Measurements from ENCODE around the gene STK33. TPM values are rescaled to one million over a fixed set of nuclear protein-coding genes. Genes with fewer than 3 reads are reported as not detected.
A peak's percentile ranks its signal among the peaks of the same experiment; 100 is the strongest.

STK33 gene
- total RNA-seq, 1 donor from 2014 or later = 23.9 TPM

DNA sequence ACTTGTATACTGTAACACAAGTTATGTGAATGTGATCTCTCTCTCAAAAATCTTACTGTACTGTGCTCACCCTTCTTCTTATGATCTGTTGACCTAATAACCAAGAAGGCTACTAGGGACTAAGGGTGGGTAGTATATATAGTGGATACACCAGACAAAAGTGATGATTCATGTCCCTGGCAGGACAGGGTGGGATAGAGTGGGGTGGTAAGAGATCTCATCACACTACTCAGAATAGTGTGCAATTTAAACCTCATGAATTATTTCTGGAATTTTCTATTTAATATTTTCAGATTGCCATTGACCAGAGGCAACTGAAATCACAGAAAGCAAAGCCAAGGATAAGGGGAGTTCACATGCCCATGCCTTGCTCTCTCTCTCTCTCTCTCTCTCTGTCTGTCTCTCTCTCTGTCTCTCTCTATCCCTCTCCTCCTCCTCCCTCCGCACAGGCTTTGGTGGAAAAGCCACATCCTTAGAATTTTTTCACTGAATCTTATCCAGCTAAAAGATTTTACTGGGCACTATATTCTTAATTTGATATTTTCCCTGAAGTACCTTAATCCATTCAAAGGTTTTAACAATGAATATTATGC lies 12.0 kb upstream of the STK33 start:
- no peak for DNase-seq (ENCODE audit: missing footprints)
- intact Hi-C loops (cut with DNase I) = no loop called here

GRCh38 chr11:8604078-8604723 lies 10.2 kb upstream of the STK33 start:
- ATAC-seq (peak; percentile 80), DNase-seq (ENCODE audit: missing footprints) (no peak)
- intact Hi-C loops (cut with DNase I) = no loop called here

More for the DNA sequence above, 12.0 kb upstream of the STK33 start:
- no peak for ATAC-seq

- DNase-seq (ENCODE audit: missing footprints) = no peak
- intact Hi-C loops (cut with DNase I) = no loop called here
- ATAC-seq = no peak
Observed at GRCh38 chr11:8603696-8604077, 9.7 kb upstream of the STK33 start.

- intact Hi-C loops (cut with DNase I) = no loop called here
- ATAC-seq = no peak
- DNase-seq (ENCODE audit: missing footprints) = no peak
Observed at GRCh38 chr11:8601376-8602133, 7.5 kb upstream of the STK33 start.

GRCh38 chr11:8598506-8598905 lies 4.5 kb upstream of the STK33 start:
- no peak for DNase-seq (ENCODE audit: missing footprints)
- intact Hi-C loops (cut with DNase I) = no loop called here
- no peak for ATAC-seq

DNA sequence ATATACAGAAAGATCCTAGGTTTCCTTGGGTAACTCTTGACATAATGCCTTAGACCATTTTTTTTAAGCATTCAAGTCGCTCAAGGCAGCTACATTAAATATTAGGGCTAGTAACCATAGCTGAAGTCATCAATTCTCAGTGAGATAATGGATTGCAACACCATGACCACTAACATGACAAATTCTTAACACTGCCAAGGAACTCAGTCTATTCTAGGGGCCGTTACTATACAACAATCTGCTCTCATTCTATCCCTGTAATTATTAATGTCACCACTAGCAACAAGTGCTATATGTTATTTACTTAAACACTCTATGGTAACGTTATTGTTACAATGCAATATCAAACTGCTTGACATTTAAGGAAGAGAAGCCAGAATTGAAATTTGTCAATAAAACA lies 3.2 kb upstream of the STK33 start:
- ATAC-seq (no peak), DNase-seq (ENCODE audit: missing footprints) (no peak)
- intact Hi-C loops (cut with DNase I) = no loop called here

- intact Hi-C loops (cut with DNase I) = no loop called here
- no peak for ATAC-seq
- no peak for DNase-seq (ENCODE audit: missing footprints)
Observed at GRCh38 chr11:8596504-8597046, 2.5 kb upstream of the STK33 start.

- intact Hi-C loops (cut with DNase I) = loop anchor here (5.0 kb wide), 1 partner anchor 89 kb away; the partner anchor contains the start of genes RPL27A and TRIM66
- ATAC-seq = peak; percentile 11
- no peak for DNase-seq (ENCODE audit: missing footprints)
Observed at GRCh38 chr11:8593455-8593854, 573 bp downstream of the STK33 start.

- DNase-seq (ENCODE audit: missing footprints) (no peak), ATAC-seq (no peak)
- intact Hi-C loops (cut with DNase I) = no loop called here
Observed at GRCh38 chr11:8587915-8588314, 6.1 kb downstream of the STK33 start.

DNA sequence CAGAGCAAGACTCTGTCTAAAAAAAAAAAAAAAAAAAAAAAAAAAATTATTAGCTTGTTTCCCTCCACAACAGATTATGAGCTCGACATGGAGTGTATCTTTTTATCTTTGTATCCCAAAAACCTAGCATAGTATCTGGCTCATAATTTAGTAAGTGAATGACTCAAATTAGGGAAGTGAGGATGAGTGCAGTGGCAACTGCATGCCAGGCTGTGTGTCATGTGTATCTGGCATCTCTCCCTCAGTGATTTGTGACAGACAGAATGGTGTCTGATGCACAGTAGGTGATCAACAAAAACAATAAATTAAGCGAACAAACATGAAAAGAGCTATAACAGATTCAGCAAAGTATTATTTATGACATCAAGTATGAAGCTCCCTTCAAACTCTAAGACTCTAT lies 7.2 kb downstream of the STK33 start:
- ATAC-seq (no peak), DNase-seq (ENCODE audit: missing footprints) (no peak)
- intact Hi-C loops (cut with DNase I) = no loop called here

DNA sequence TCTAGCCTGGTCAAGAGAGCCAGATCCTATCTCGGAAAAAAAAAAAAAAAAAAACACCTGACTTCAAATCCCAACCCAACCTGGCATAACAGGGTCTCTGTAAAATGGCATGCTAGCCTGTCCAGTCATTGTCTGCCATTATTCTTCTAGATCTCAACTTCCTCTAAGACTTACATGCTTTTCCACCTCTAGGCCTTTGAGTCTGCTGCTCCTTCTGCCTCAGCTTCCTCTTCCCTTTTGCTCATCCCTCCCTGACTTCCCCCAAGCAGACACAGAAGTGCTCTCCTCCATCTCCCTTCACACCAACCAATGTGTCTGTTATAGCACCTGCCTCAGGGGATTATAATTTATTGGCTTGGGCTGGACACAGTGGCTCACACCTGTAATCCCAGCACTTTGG lies 7.8 kb downstream of the STK33 start:
- intact Hi-C loops (cut with DNase I) = no loop called here

DNA sequence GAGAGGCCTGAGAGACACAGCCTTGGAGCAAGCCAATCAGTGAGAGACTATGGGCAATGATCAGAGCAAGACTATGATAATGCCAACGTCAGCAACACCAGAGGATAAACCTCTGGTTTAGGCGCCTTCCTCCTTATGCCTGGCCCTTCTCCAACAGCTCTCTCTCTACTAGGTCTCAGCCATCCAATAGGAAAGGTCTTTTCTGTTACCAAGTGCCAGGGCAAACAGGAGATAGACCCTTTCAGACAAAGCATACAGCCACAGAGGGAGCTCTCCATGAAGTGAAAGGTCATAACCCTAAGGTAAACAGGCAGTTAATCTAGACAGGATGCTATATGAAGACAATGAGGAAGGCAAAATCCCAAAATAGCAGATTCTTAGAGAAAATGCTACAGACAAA lies 9.5 kb downstream of the STK33 start:
- ATAC-seq (no peak), DNase-seq (ENCODE audit: missing footprints) (no peak)
- intact Hi-C loops (cut with DNase I) = no loop called here

More for the DNA sequence above, 7.8 kb downstream of the STK33 start:
- no peak for ATAC-seq
- DNase-seq (ENCODE audit: missing footprints) = no peak

DNA sequence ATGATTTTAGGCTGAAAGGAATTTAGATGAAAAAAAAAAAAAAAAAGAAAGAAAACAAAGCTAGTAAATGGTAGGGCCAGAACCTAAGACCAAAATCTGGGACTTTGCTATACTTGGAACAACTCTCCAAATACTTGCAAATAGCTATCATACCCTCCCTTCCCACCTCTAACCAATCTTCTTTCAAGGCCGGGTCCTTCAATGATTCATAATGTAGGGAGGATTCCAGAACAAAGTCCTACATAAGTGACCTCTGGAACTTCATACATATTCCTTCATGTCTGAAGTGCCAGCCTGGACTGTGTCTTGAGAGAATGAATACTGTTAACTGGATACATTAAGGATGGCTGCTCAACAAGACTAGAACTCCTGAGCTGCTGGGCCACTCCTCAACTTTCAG lies 9.9 kb downstream of the STK33 start:
- ATAC-seq (no peak), DNase-seq (ENCODE audit: missing footprints) (no peak)
- intact Hi-C loops (cut with DNase I) = no loop called here

- intact Hi-C loops (cut with DNase I) = no loop called here
- ATAC-seq (no peak), DNase-seq (ENCODE audit: missing footprints) (no peak)
Observed at GRCh38 chr11:8581300-8581699, 12.7 kb downstream of the STK33 start.

GRCh38 chr11:8577791-8578581 lies 16.0 kb downstream of the STK33 start:
- intact Hi-C loops (cut with DNase I) = no loop called here
- ATAC-seq = no peak
- no peak for DNase-seq (ENCODE audit: missing footprints)

- DNase-seq (ENCODE audit: missing footprints) (no peak), ATAC-seq (no peak)
- intact Hi-C loops (cut with DNase I) = no loop called here
Observed at GRCh38 chr11:8574798-8575197, 19.2 kb downstream of the STK33 start.

GRCh38 chr11:8573777-8574176 lies 20.3 kb downstream of the STK33 start:
- DNase-seq (ENCODE audit: missing footprints) (no peak), ATAC-seq (no peak)
- intact Hi-C loops (cut with DNase I) = no loop called here

DNA sequence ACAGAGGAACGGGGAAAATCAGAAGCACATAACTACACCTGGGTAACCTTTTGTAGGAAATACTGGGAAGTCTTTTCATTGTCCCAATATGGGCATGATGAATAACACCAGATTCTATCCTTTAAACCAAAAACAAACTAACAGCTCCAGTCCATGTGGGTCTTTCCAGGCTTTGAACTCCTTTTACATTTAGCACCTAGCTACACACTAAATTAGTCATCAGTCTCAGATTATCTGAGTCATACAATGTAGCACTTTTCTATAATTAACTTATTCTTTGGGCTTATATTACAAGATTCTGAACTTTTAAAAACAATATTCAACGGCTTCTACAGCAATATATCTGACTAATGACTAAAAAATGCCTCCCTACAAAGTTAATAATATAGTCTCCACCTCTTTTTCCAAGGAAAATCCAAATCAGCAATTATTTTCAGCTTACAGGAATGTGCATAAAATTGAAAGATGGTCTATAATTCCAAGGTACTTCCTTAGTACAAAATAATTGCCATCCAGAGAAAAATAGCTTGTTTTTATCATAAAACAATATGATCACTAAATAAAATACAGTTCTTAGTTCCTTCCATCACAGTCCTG lies 26.3 kb downstream of the STK33 start:
- intact Hi-C loops (cut with DNase I) = loop anchor here (2.0 kb wide), 1 partner anchor 241 kb away; no protein-coding TSS in a partner anchor
- DNase-seq (ENCODE audit: missing footprints) (no peak), ATAC-seq (no peak)

All from Right ventricle myocardium inferior (tissue), 1 donor.